ENCODE measurements around the gene FRMPD2.

GRCh38 chr10:48286356-48286755 lies 11.9 kb upstream of the FRMPD2 start:
- no peak for TF ChIP-seq POLR2A (IDR thresholded peaks at IDR 0.05)
- no peak for TF ChIP-seq CTCF (IDR thresholded peaks at IDR 0.05)

All from heart left ventricle (tissue), 13 donors.